HepG2 (cell line): ENCODE results near the gene PRSS27. TPM values are rescaled to one million over a fixed set of nuclear protein-coding genes. Genes with fewer than 3 reads are reported as not detected.

ENCODE experiments used
- ATAC-seq: fragments of 200-7000 bp; cut with Tn5 transposase; 3 replicates; pipeline ENCODE4 v1.9.1; 2020; ENCODE audit warnings: mild to moderate bottlenecking, moderate library complexity
- BruUV-seq: library from RNA; stranded (reverse); fragments of 400-500 nt; replicated peaks from 2 replicates; lab custom pipeline; 2021; lab: Mats Ljungman, UMichigan
- CTCF ChIA-PET: fragments of 300-600 bp; formaldehyde crosslinking; extraction: SDS; loops from one replicate; lab custom pipeline; 2021; ENCODE audit warnings: low total read pairs, inconsistent platforms, low intra/inter-chr PET ratio; lab: Yijun Ruan, JAX
- POLR2A ChIA-PET: fragments of 350-600 bp; sonication (Branson Sonifier 250); formaldehyde crosslinking; loops from one replicate; lab custom pipeline; 2020; ENCODE audit warnings: antibody characterized with exemption, inconsistent platforms; lab: Yijun Ruan, JAX
- DNase-seq: peaks from one replicate; pipeline ENCODE4 v3.0.0-alpha.2; 2015; ENCODE audit warnings: low spot score
- FAIRE-seq: peaks from 3 replicates; lab custom pipeline; 2011; peaks lifted over from hg19 to GRCh38; lab: Jason Lieb, UNC
- H2AFZ ChIP-seq: one replicate; pipeline ENCODE4 v1.6.1; 2011; ENCODE audit warnings: low read length, inconsistent platforms
- H3K27ac ChIP-seq: fragments of 300-600 bp; 3 replicates; pipeline ENCODE4 v1.8.0; 2011; ENCODE audit warnings: mixed run types, mild to moderate bottlenecking, mixed read lengths, low read length, inconsistent platforms; ENCODE audit not compliant: insufficient read depth; ENCODE audit errors: extremely low read length
- H3K27me3 ChIP-seq, 2 experiments: fragments of 200-600 bp in 1 of 2; 2 replicates in 1 of 2; 3 replicates in 1 of 2; pipeline versions ENCODE4 v1.6.0 to v1.8.0; 2011; ENCODE audit warnings: low read length in 2 of 2, mild to moderate bottlenecking in 2 of 2, moderate library complexity in 2 of 2, inconsistent platforms in 1 of 2; ENCODE audit not compliant: insufficient read depth in 2 of 2, control insufficient read depth in 1 of 2
- H3K36me3 ChIP-seq, 2 experiments: fragments of 200-600 bp in 1 of 2; replicated peaks in 1 of 2; 2 replicates in 1 of 2; 3 replicates in 1 of 2; pipeline versions ENCODE4 v1.5.1 to v1.8.0; 2011; ENCODE audit warnings: low read length in 2 of 2, inconsistent platforms in 1 of 2; ENCODE audit not compliant: insufficient read depth in 2 of 2, control insufficient read depth in 1 of 2
- H3K4me1 ChIP-seq: 2 replicates; pipeline ENCODE4 v1.5.1; 2012; ENCODE audit warnings: low read length, inconsistent platforms; ENCODE audit not compliant: insufficient read depth
- H3K4me2 ChIP-seq: 2 replicates; pipeline ENCODE4 v1.6.0; 2011; ENCODE audit warnings: low read depth, low read length, inconsistent platforms
- H3K4me3 ChIP-seq, 3 experiments: fragments of 200-600 bp in 1 of 3; sonication (generic), shearing (Covaris generic) in 1 of 3; replicated peaks in 1 of 3; 2 replicates each; pipeline ENCODE4 v1.5.1; 2011 to 2016; ENCODE audit warnings: low read length in 3 of 3, inconsistent platforms in 2 of 3, low read depth in 2 of 3, mild to moderate bottlenecking in 2 of 3, control low read depth in 1 of 3, mixed read lengths in 1 of 3; ENCODE audit not compliant: insufficient read depth in 1 of 3
- H3K79me2 ChIP-seq: one replicate; pipeline ENCODE4 v1.6.1; 2011; ENCODE audit warnings: low read length, inconsistent platforms; ENCODE audit not compliant: insufficient read depth
- H3K9ac ChIP-seq: 2 replicates; pipeline ENCODE4 v1.6.0; 2011; ENCODE audit warnings: mild to moderate bottlenecking, low read depth, low read length, inconsistent platforms; ENCODE audit not compliant: insufficient read depth
- H3K9me3 ChIP-seq: 2 replicates; pipeline ENCODE4 v1.5.1; 2012; ENCODE audit warnings: mild to moderate bottlenecking, low read length
- H4K20me1 ChIP-seq: 2 replicates; pipeline ENCODE4 v1.6.0; 2011; ENCODE audit warnings: inconsistent platforms, mild to moderate bottlenecking, low read length, moderate library complexity; ENCODE audit not compliant: insufficient read depth
- AGO2 ChIP-seq: fragments of 200-400 bp; formaldehyde crosslinking; optimal IDR thresholded peaks from 2 replicates; pipeline ENCODE3; 2017; ENCODE audit warnings: mild to moderate bottlenecking, low read depth, low read length, moderate library complexity
- ATF6 ChIP-seq: sonication (generic); formaldehyde crosslinking; conservative IDR thresholded peaks from 2 replicates; pipeline ENCODE4 v1.4.0; 2020; ENCODE audit warnings: missing genetic modification reagents
- CSRNP2 ChIP-seq: sonication (generic); formaldehyde crosslinking; conservative IDR thresholded peaks from 2 replicates; pipeline ENCODE4 v1.8.0; 2022; ENCODE audit warnings: low read depth, missing genetic modification reagents
- GABPB1 ChIP-seq: IDR thresholded peaks from 2 replicates; pipeline ENCODE4 v1.6.1; 2016; ENCODE audit warnings: mild to moderate bottlenecking, missing genetic modification reagents, moderate library complexity, missing compliant biosample characterization
- IKZF5 ChIP-seq: IDR thresholded peaks from 2 replicates; pipeline ENCODE4 v1.6.1; 2018; ENCODE audit warnings: missing genetic modification reagents, mild to moderate bottlenecking, missing compliant biosample characterization
- PRMT3 ChIP-seq: sonication (generic); formaldehyde crosslinking; IDR thresholded peaks from 2 replicates; pipeline ENCODE4 v1.8.1; 2022; ENCODE audit warnings: low read depth, mild to moderate bottlenecking, moderate library complexity, missing genetic modification reagents, borderline replicate concordance
- RBFOX2 ChIP-seq: fragments of 200-400 bp; formaldehyde crosslinking; IDR thresholded peaks from 2 replicates; pipeline ENCODE4 v1.6.1; 2017; ENCODE audit warnings: low read depth, mild to moderate bottlenecking, low read length
- STAG1 ChIP-seq: sonication (generic); formaldehyde crosslinking; IDR thresholded peaks from 2 replicates; pipeline ENCODE4 v1.4.0; 2020; ENCODE audit warnings: missing genetic modification reagents
- ZBTB37 ChIP-seq: sonication (generic); formaldehyde crosslinking; IDR thresholded peaks from 2 replicates; pipeline ENCODE4 v1.4.0; 2020; ENCODE audit warnings: mild to moderate bottlenecking, missing genetic modification reagents
- ZFX ChIP-seq: sonication (generic); formaldehyde crosslinking; IDR thresholded peaks from 2 replicates; pipeline ENCODE4 v1.4.0; 2020; ENCODE audit warnings: mild to moderate bottlenecking, low read depth, missing genetic modification reagents, moderate library complexity
- ZNF44 ChIP-seq: sonication (generic); formaldehyde crosslinking; IDR thresholded peaks from 2 replicates; pipeline ENCODE4 v1.5.1; 2020; ENCODE audit warnings: mild to moderate bottlenecking, missing genetic modification reagents
- WGBS: methylation state at CpG from one replicate; pipeline ENCODE4 v1.1.6; 2017; ENCODE audit warnings: low lambda C conversion rate; 5-methylcytosine and 5-hydroxymethylcytosine counted together
- in situ Hi-C: cut with HindIII; loops from 2 replicates; pipeline ENCODE4 v1.10.0; 2017; ENCODE audit warnings: low pct_unique_long_range_greater_than_20kb; ENCODE audit not compliant: extremely low pct_ligation_motif_present
- intact Hi-C: fragments of 100-400 bp; cut with micrococcal nuclease; formaldehyde crosslinking; loops from one replicate; pipeline ENCODE4 v1.10.0; 2022; ENCODE audit not compliant: unreplicated experiment
- polyA plus RNA-seq, 8 experiments: library from polyadenylated mRNA; depleted of rRNA in 3 of 8; stranded (reverse) in 7 of 8; unstranded in 1 of 8; fragments of >200 nt; fragmentation: Illumina TruSeq in 4 of 8; extraction: Trizol in 4 of 8; gene quantifications; 2 replicates each; pipeline versions ENCODE4 v1.2.1 to v1.2.3, GENCODE V29; 2011 to 2016; ENCODE audit warnings: low read depth in 4 of 8, missing spikeins in 1 of 8, mixed read lengths in 1 of 8; ENCODE audit not compliant: insufficient read depth in 1 of 8
- total RNA-seq, 5 experiments: library from RNA; depleted of rRNA; stranded (reverse); fragments of >200 nt; fragmentation: Illumina TruSeq; extraction: Trizol; gene quantifications; 2 replicates each; pipeline ENCODE4 v1.2.3, GENCODE V29; 2016; ENCODE audit warnings: low read depth in 1 of 5

PRSS27 gene
- total and polyA plus RNA-seq, 2 of the 13 experiments (the other 11 are each of a cell fraction or from before 2014, with no cell fraction given) = 0.20 to 0.73 TPM

GRCh38 chr16:2765462-2766404 lies 45.7 kb upstream of the PRSS27 start (continued):
- no peak for TF ChIP-seq CSRNP2 (CRISPR knock-in tag)
- no peak for TF ChIP-seq ZFX (CRISPR knock-in tag)
- no peak for TF ChIP-seq ZBTB37 (CRISPR knock-in tag)
- peak; percentile 92 for TF ChIP-seq AGO2
- TF ChIP-seq RBFOX2 = peak; percentile 61

- Histone ChIP-seq H2AFZ (no peak overlapping the region), H3K4me2 (no peak overlapping the region), H3K4me1 (no peaks in the 10 kb centered on the region), H3K9me3 (no peaks in the 10 kb centered on the region), H3K79me2 (peaks cover 28% of the 10 kb centered on the region), H3K27ac (no peak overlapping the region), H3K9ac (no peak overlapping the region), H3K36me3 (peaks cover 50 to 99% of the 10 kb centered on the region in 2 experiments), H4K20me1 (peaks cover 13% of the 10 kb centered on the region), H3K27me3 (no peaks in the 10 kb centered on the region), H3K4me3 (no peak overlapping the region)
- BruUV-seq = no TSS peak
- DNase-seq (peak; percentile 15), FAIRE-seq (no peak), ATAC-seq (no peak)
- intact Hi-C loops = no loop called here
- POLR2A ChIA-PET = interaction anchor here (3.5 kb wide), 1 partner anchor 12 kb away, joined by 15 read pairs; the partner anchor contains the start of gene SRRM2
- 95% methylated on average over 9 of the region's 9 CpGs for WGBS
- in situ Hi-C loops = no loop called here
- CTCF ChIA-PET = no interaction called here
- no peak for TF ChIP-seq IKZF5 (CRISPR knock-in tag)
- no peak for TF ChIP-seq PRMT3 (CRISPR knock-in tag)
- no peak for TF ChIP-seq GABPB1 (CRISPR knock-in tag)
- peak; percentile 21 for TF ChIP-seq STAG1 (CRISPR knock-in tag)
- no peak for TF ChIP-seq ATF6 (CRISPR knock-in tag)
- no peak for TF ChIP-seq ZNF44 (CRISPR knock-in tag)
Observed at GRCh38 chr16:2764718-2765117, 44.7 kb upstream of the PRSS27 start.
